HG03342 (cell line): ENCODE measurements around the gene PTPRN2.

ENCODE experiments used
- ATAC-seq: cut with Tn5 transposase; IDR thresholded peaks from one replicate; pipeline ENCODE4 v1.9.1; 2021; ENCODE audit warnings: mild to moderate bottlenecking, moderate library complexity; ENCODE audit not compliant: unreplicated experiment

The PTPRN2 gene

GRCh38 chr7:158329686-158330085 lies 257.9 kb downstream of the PTPRN2 start:
- no peak for ATAC-seq

GRCh38 chr7:158329014-158329610 lies 258.5 kb downstream of the PTPRN2 start:
- no peak for ATAC-seq

GRCh38 chr7:158328376-158329013 lies 259.1 kb downstream of the PTPRN2 start:
- no peak for ATAC-seq

GRCh38 chr7:158327571-158328180 lies 259.9 kb downstream of the PTPRN2 start:
- ATAC-seq = no peak

- ATAC-seq = no peak
These were observed 260.6 kb downstream of the PTPRN2 start for GRCh38 chr7:158327012-158327411.

- no peak for ATAC-seq
These were observed 261.9 kb downstream of the PTPRN2 start for GRCh38 chr7:158325530-158326381.

GRCh38 chr7:158324397-158325360 lies 262.9 kb downstream of the PTPRN2 start:
- ATAC-seq = no peak

- no peak for ATAC-seq
These were observed 263.8 kb downstream of the PTPRN2 start for GRCh38 chr7:158323741-158324396.

GRCh38 chr7:158322616-158323530 lies 264.8 kb downstream of the PTPRN2 start:
- no peak for ATAC-seq

- no peak for ATAC-seq
These were observed 265.5 kb downstream of the PTPRN2 start for GRCh38 chr7:158321936-158322615.

- ATAC-seq = no peak
These were observed 266.4 kb downstream of the PTPRN2 start for GRCh38 chr7:158321056-158321700.

GRCh38 chr7:158320328-158320727 lies 267.3 kb downstream of the PTPRN2 start:
- ATAC-seq = no peak

- no peak for ATAC-seq
These were observed 269.1 kb downstream of the PTPRN2 start for GRCh38 chr7:158318511-158318913.

GRCh38 chr7:158317238-158318205 lies 270.1 kb downstream of the PTPRN2 start:
- no peak for ATAC-seq

- no peak for ATAC-seq
These were observed 271.1 kb downstream of the PTPRN2 start for GRCh38 chr7:158316466-158317031.

GRCh38 chr7:158315881-158316280 lies 271.7 kb downstream of the PTPRN2 start:
- ATAC-seq = no peak
